Naive thymus-derived CD4-positive, alpha-beta T cell (primary cell): ENCODE data around the gene TSSK6. TPM values are rescaled to one million over a fixed set of nuclear protein-coding genes. Genes with fewer than 3 reads are reported as not detected.
A peak's percentile ranks its signal among the peaks of the same experiment; 100 is the strongest.

Experiments
- ATAC-seq: fragments of 150-1000 bp; cut with Tn5 transposase; 2 replicates; pipeline ENCODE4 v1.10.0; 2021; ENCODE audit warnings: mild to moderate bottlenecking, moderate library complexity
- CTCF ChIA-PET: fragments of 350-600 bp; sonication (Branson Sonifier 250); formaldehyde crosslinking; loops from one replicate; lab custom pipeline; 2021; ENCODE audit warnings: antibody characterized with exemption; lab: Charles Lee
- POLR2A ChIA-PET: fragments of 350-600 bp; sonication (Branson Sonifier 250); formaldehyde crosslinking; loops from one replicate; lab custom pipeline; 2021; ENCODE audit warnings: antibody characterized with exemption, inconsistent platforms; lab: Charles Lee
- DNase-seq, 9 donors: peaks; one replicate each; pipeline versions ENCODE4 v3.0.0 to v3.0.0-alpha.2; 2020 to 2022; ENCODE audit warnings: mixed read lengths in 1 of 9
- H3K27ac ChIP-seq: one replicate; pipeline ENCODE4 v1.7.0; 2013; ENCODE audit warnings: mild to moderate bottlenecking, low read depth, low read length, moderate library complexity
- H3K27me3 ChIP-seq, 2 donors: one replicate each; pipeline ENCODE4 v1.7.0; 2013; ENCODE audit warnings: low read length in 2 of 2, mild to moderate bottlenecking in 2 of 2, moderate library complexity in 2 of 2; ENCODE audit not compliant: control insufficient read depth in 2 of 2, insufficient read depth in 2 of 2
- H3K36me3 ChIP-seq, 3 experiments: 1 replicate in 2 of 3; 2 replicates in 1 of 3; pipeline ENCODE4 v1.7.0; 2013; ENCODE audit warnings: low read length in 3 of 3, mild to moderate bottlenecking in 3 of 3, moderate library complexity in 1 of 3; ENCODE audit not compliant: insufficient read depth in 3 of 3, control insufficient read depth in 2 of 3
- H3K4me1 ChIP-seq, 2 donors: one replicate each; pipeline ENCODE4 v1.7.0; 2013; ENCODE audit warnings: low read length in 2 of 2, mild to moderate bottlenecking in 2 of 2, moderate library complexity in 1 of 2; ENCODE audit not compliant: control insufficient read depth in 2 of 2, insufficient read depth in 2 of 2
- H3K4me3 ChIP-seq: 2 replicates; pipeline ENCODE4 v1.7.0; 2013; ENCODE audit warnings: mild to moderate bottlenecking, low read length
- H3K9me3 ChIP-seq, 3 experiments: 1 replicate in 2 of 3; 2 replicates in 1 of 3; pipeline ENCODE4 v1.7.0; 2013; ENCODE audit warnings: low read length in 3 of 3; ENCODE audit not compliant: control insufficient read depth in 2 of 3
- H3K27ac Mint-ChIP-seq, 9 donors: one replicate each; pipeline ENCODE4 v1.8.0; 2020 to 2022; ENCODE audit warnings: mixed read lengths in 9 of 9, mild to moderate bottlenecking in 8 of 9, moderate library complexity in 5 of 9, inconsistent platforms in 2 of 9
- H3K27me3 Mint-ChIP-seq, 5 donors: one replicate each; pipeline ENCODE4 v1.8.0; 2021 to 2022; ENCODE audit warnings: mixed read lengths in 5 of 5, mild to moderate bottlenecking in 1 of 5
- H3K36me3 Mint-ChIP-seq, 5 donors: one replicate each; pipeline ENCODE4 v1.8.0; 2020 to 2022; ENCODE audit warnings: mixed read lengths in 5 of 5, mild to moderate bottlenecking in 3 of 5, inconsistent platforms in 1 of 5
- H3K4me1 Mint-ChIP-seq, 7 donors: one replicate each; pipeline ENCODE4 v1.8.0; 2020 to 2022; ENCODE audit warnings: mixed read lengths in 7 of 7, mild to moderate bottlenecking in 3 of 7, inconsistent platforms in 1 of 7
- H3K4me3 Mint-ChIP-seq, 10 donors: one replicate each; pipeline ENCODE4 v1.8.0; 2020 to 2022; ENCODE audit warnings: mild to moderate bottlenecking in 10 of 10, mixed read lengths in 10 of 10, moderate library complexity in 6 of 10, inconsistent platforms in 2 of 10
- H3K9me3 Mint-ChIP-seq, 11 donors: one replicate each; pipeline ENCODE4 v1.8.0; 2020 to 2022; ENCODE audit warnings: mixed read lengths in 11 of 11, mild to moderate bottlenecking in 4 of 11, inconsistent platforms in 1 of 11, moderate library complexity in 1 of 11
- intact Hi-C, 2 donors: fragments of 100-400 bp; cut with micrococcal nuclease; formaldehyde crosslinking; loops; one replicate each; pipeline ENCODE4 v1.15.1; 2023
- polyA plus RNA-seq, 2 donors: library from polyadenylated mRNA; unstranded; fragments of 300-500 nt; fragmentation: Illumina TruSeq; gene quantifications; one replicate each; pipeline ENCODE4 v1.2.3, GENCODE V29; 2021
- total RNA-seq, 6 experiments: library from RNA in 5 of 6; stranded (reverse) in 5 of 6; gene quantifications; 1 replicate in 5 of 6; 2 replicates in 1 of 6; pipeline ENCODE4 v1.2.3 and lab custom pipeline; 2021 to 2026

TSSK6 gene
- total and polyA plus RNA-seq, 7 experiments from 2014 or later, result 1.4 to 11.3 (median 4.4) TPM

GRCh38 chr19:19485161-19485997 is 30.0 kb downstream of the TSSK6 start:
- peaks cover 32 to 54% of the 10 kb centered on the region in 2 donors for H3K4me1 ChIP-seq
- H3K27me3 ChIP-seq, result no peaks in the 10 kb centered on the region
- no peaks in the 10 kb centered on the region for H3K27me3 Mint-ChIP-seq
- H3K27ac Mint-ChIP-seq, result peak overlapping the region; percentile 70 to 99 (median 97)
- H3K36me3 Mint-ChIP-seq, result peaks cover 0 to 9% (median 0%) of the 10 kb centered on the region in 5 donors
- CTCF ChIA-PET, result interaction anchor here (1.1 kb wide), 1 partner anchor 81 kb away, joined by 3 read pairs; the partner anchor contains the start of gene GATAD2A
- intact Hi-C loops, result loop anchor here (5.0 to 10.0 kb wide), 2 partner anchors 421 to 423 kb away; partner anchors contain the start of gene SLC25A42 (in 2 of the 2)
- peaks cover 0 to 17% (median 0%) of the 10 kb centered on the region in 3 experiments for H3K36me3 ChIP-seq
- no peaks in the 10 kb centered on the region for H3K9me3 ChIP-seq
- H3K4me1 Mint-ChIP-seq, result peaks cover 38 to 86% (median 74%) of the 10 kb centered on the region in 7 donors
- DNase-seq (no peak), ATAC-seq (no peak)
- no peak overlapping the region for H3K4me3 ChIP-seq
- H3K9me3 Mint-ChIP-seq, result no peaks in the 10 kb centered on the region
- POLR2A ChIA-PET, result interaction anchor here (1.4 to 6.4 kb wide), 2 partner anchors 23 to 120 kb away, joined by 5 to 101 read pairs; no protein-coding TSS in a partner anchor
- H3K4me3 Mint-ChIP-seq, result peak overlapping the region in 3 of 10 donors; percentile 16 to 47 (median 25)
- H3K27ac ChIP-seq, result peak overlapping the region; percentile 81

GRCh38 chr19:19482809-19483596 is 32.3 kb downstream of the TSSK6 start:
- intact Hi-C loops, result loop anchor here in 1 of 2 donors (10.0 kb wide), 1 partner anchor 418 kb away; the partner anchor contains the start of gene SLC25A42
- ATAC-seq (no peak), DNase-seq (no peak)
- no peaks in the 10 kb centered on the region for H3K27me3 ChIP-seq
- H3K9me3 ChIP-seq, result no peaks in the 10 kb centered on the region
- ChIA-PET CTCF (no interaction called here), POLR2A (interaction anchor here (0.7 to 1.3 kb wide), 5 partner anchors 44 to 110 kb away, joined by 3 read pairs; no protein-coding TSS in a partner anchor)
- Mint-ChIP-seq H3K4me1 (peaks cover 24 to 82% (median 68%) of the 10 kb centered on the region in 7 donors), H3K9me3 (no peaks in the 10 kb centered on the region), H3K4me3 (peak overlapping the region in 1 of 10 donors; percentile 18), H3K36me3 (peaks cover 0 to 11% (median 3%) of the 10 kb centered on the region in 5 donors), H3K27me3 (no peaks in the 10 kb centered on the region), H3K27ac (peak overlapping the region; percentile 60 to 87 (median 72))
- H3K36me3 ChIP-seq, result peaks cover 0 to 21% (median 0%) of the 10 kb centered on the region in 3 experiments
- no peak overlapping the region for H3K4me3 ChIP-seq
- peak overlapping the region; percentile 39 for H3K27ac ChIP-seq
- H3K4me1 ChIP-seq, result peaks cover 10 to 35% of the 10 kb centered on the region in 2 donors

GRCh38 chr19:19480688-19481087 is 34.7 kb downstream of the TSSK6 start:
- peak overlapping the region in 3 of 10 donors; percentile 13 to 29 (median 22) for H3K4me3 Mint-ChIP-seq
- H3K4me1 Mint-ChIP-seq, result peaks cover 35 to 82% (median 71%) of the 10 kb centered on the region in 7 donors
- H3K36me3 Mint-ChIP-seq, result peaks cover 0 to 16% (median 7%) of the 10 kb centered on the region in 5 donors
- intact Hi-C loops, result loop anchor here in 1 of 2 donors (10.0 kb wide), 1 partner anchor 416 kb away; the partner anchor contains the start of gene SLC25A42
- Histone ChIP-seq H3K4me3 (no peak overlapping the region), H3K4me1 (peaks cover 12 to 21% of the 10 kb centered on the region in 2 donors), H3K9me3 (no peaks in the 10 kb centered on the region), H3K27ac (no peak overlapping the region), H3K27me3 (no peaks in the 10 kb centered on the region), H3K36me3 (peaks cover 0 to 24% (median 0%) of the 10 kb centered on the region in 3 experiments)
- ChIA-PET POLR2A (interaction anchor here (0.6 kb wide), 1 partner anchor 11 kb away, joined by 4 read pairs; no protein-coding TSS in a partner anchor), CTCF (interaction anchor here (0.6 to 1.0 kb wide), 2 partner anchors 77 to 186 kb away, joined by 3 read pairs; no protein-coding TSS in a partner anchor)
- H3K27me3 Mint-ChIP-seq, result no peaks in the 10 kb centered on the region
- H3K9me3 Mint-ChIP-seq, result no peaks in the 10 kb centered on the region
- ATAC-seq, result no peak
- H3K27ac Mint-ChIP-seq, result peak overlapping the region in 8 of 9 donors; percentile 22 to 85 (median 72)
- DNase-seq, result no peak

GRCh38 chr19:19477705-19478383 is 37.5 kb downstream of the TSSK6 start:
- H3K27me3 ChIP-seq, result no peaks in the 10 kb centered on the region
- ATAC-seq (no peak), DNase-seq (no peak)
- no peak overlapping the region for H3K4me3 ChIP-seq
- H3K4me3 Mint-ChIP-seq, result peak overlapping the region in 2 of 10 donors; percentile 16 to 37
- peak overlapping the region; percentile 46 to 85 (median 80) for H3K27ac Mint-ChIP-seq
- intact Hi-C loops, result loop anchor here in 1 of 2 donors (5.0 kb wide), 1 partner anchor 41 kb away; no protein-coding TSS in a partner anchor
- H3K36me3 ChIP-seq, result peaks cover 0 to 42% (median 0%) of the 10 kb centered on the region in 3 experiments
- no peak overlapping the region for H3K27ac ChIP-seq
- no peaks in the 10 kb centered on the region for H3K9me3 ChIP-seq
- no peaks in the 10 kb centered on the region for H3K27me3 Mint-ChIP-seq
- peaks cover 23 to 24% of the 10 kb centered on the region in 2 donors for H3K4me1 ChIP-seq
- ChIA-PET CTCF (interaction anchor here (2.1 kb wide), 1 partner anchor 72 kb away, joined by 5 read pairs; the partner anchor contains the start of gene GATAD2A), POLR2A (no interaction called here)
- H3K9me3 Mint-ChIP-seq, result no peaks in the 10 kb centered on the region
- H3K4me1 Mint-ChIP-seq, result peaks cover 45 to 89% (median 82%) of the 10 kb centered on the region in 7 donors
- peaks cover 0 to 23% (median 7%) of the 10 kb centered on the region in 5 donors for H3K36me3 Mint-ChIP-seq

GRCh38 chr19:19475849-19476828 is 39.2 kb downstream of the TSSK6 start:
- ChIA-PET POLR2A (no interaction called here), CTCF (interaction anchor here (1.0 to 1.2 kb wide), 2 partner anchors 15 to 29 kb away, joined by 4 to 5 read pairs; no protein-coding TSS in a partner anchor)
- no peak overlapping the region for H3K4me3 ChIP-seq
- H3K4me1 ChIP-seq, result peaks cover 27 to 37% of the 10 kb centered on the region in 2 donors
- no peaks in the 10 kb centered on the region for H3K9me3 Mint-ChIP-seq
- no peaks in the 10 kb centered on the region for H3K27me3 Mint-ChIP-seq
- peaks cover 0 to 27% (median 10%) of the 10 kb centered on the region in 5 donors for H3K36me3 Mint-ChIP-seq
- H3K27ac ChIP-seq, result peak overlapping the region; percentile 35
- H3K9me3 ChIP-seq, result no peaks in the 10 kb centered on the region
- ATAC-seq (peak; percentile 50), DNase-seq (no peak)
- H3K27ac Mint-ChIP-seq, result peak overlapping the region; percentile 67 to 89 (median 80)
- H3K36me3 ChIP-seq, result peaks cover 0 to 32% (median 0%) of the 10 kb centered on the region in 3 experiments
- peak overlapping the region in 5 of 10 donors; percentile 9 to 57 (median 32) for H3K4me3 Mint-ChIP-seq
- peaks cover 52 to 95% (median 86%) of the 10 kb centered on the region in 7 donors for H3K4me1 Mint-ChIP-seq
- no peaks in the 10 kb centered on the region for H3K27me3 ChIP-seq
- intact Hi-C loops, result loop anchor here (2.0 to 5.0 kb wide), 2 partner anchors 15 to 39 kb away; no protein-coding TSS in a partner anchor
